HCT116 (cell line): Measurements from ENCODE around the gene SEMA6B. TPM values are rescaled to one million over a fixed set of nuclear protein-coding genes. Genes with fewer than 3 reads are reported as not detected.

Source experiments
- ATAC-seq: fragments of 200-7000 bp; cut with Tn5 transposase; 2 replicates; pipeline ENCODE4 v1.9.1; 2020; ENCODE audit warnings: mild to moderate bottlenecking, moderate library complexity
- BruUV-seq: library from RNA; stranded (reverse); fragments of 400-500 nt; replicated peaks from 2 replicates; lab custom pipeline; 2021; lab: Mats Ljungman, UMichigan
- CTCF ChIA-PET: fragments of 300-600 bp; sonication (Branson Sonifier 250); formaldehyde crosslinking; loops from one replicate; lab custom pipeline; 2021; ENCODE audit warnings: antibody characterized with exemption; lab: Charles Lee
- POLR2A ChIA-PET: fragments of 300-600, 350-600 bp; sonication (Branson Sonifier 250); formaldehyde crosslinking; loops from one replicate; lab custom pipeline; 2021; ENCODE audit warnings: antibody characterized with exemption; lab: Charles Lee
- RAD21 ChIA-PET, 2 experiments: fragments of 300-600 bp; sonication (Branson Sonifier 250); formaldehyde crosslinking; loops; one replicate each; lab custom pipeline; 2023; ENCODE audit warnings: low total read pairs in 2 of 2; ENCODE audit not compliant: uncharacterized antibody in 2 of 2, unreplicated experiment in 2 of 2, low non-redundant PET in 1 of 2; lab: Charles Lee
- DNase-seq: peaks from one replicate; pipeline ENCODE4 v3.0.0-alpha.2; 2010; ENCODE audit warnings: low read depth, low spot score
- H2AFZ ChIP-seq: fragments of 200-600 bp; shearing (Covaris generic), sonication (generic); 2 replicates; pipeline ENCODE4 v1.6.1; 2017; ENCODE audit warnings: low read depth, mixed run types, mixed read lengths, antibody characterized with exemption, low read length; ENCODE audit not compliant: poor library complexity, severe bottlenecking
- H3K27ac ChIP-seq: 2 replicates; pipeline ENCODE4 v1.5.1; 2012; ENCODE audit warnings: low read depth, low read length
- H3K27me3 ChIP-seq: fragments of 200-600 bp; sonication (generic); 2 replicates; pipeline ENCODE4 v1.6.1; 2016; ENCODE audit warnings: mixed run types, low read length, mixed read lengths; ENCODE audit not compliant: insufficient read depth
- H3K36me3 ChIP-seq, 2 experiments: fragments of 200-500 bp in 1 of 2; fragments of 200-600 bp in 1 of 2; sonication (Bioruptor generic) in 1 of 2; sonication (generic) in 1 of 2; 2 replicates each; pipeline versions ENCODE4 v1.5.1 to v1.6.1; 2014 to 2016; ENCODE audit warnings: low read length in 2 of 2, inconsistent platforms in 1 of 2, mixed read lengths in 1 of 2, mixed run types in 1 of 2; ENCODE audit not compliant: insufficient read depth in 2 of 2, control insufficient read depth in 1 of 2
- H3K4me1 ChIP-seq, 2 experiments: fragments of 200-600 bp in 1 of 2; sonication (generic) in 1 of 2; 2 replicates each; pipeline versions ENCODE4 v1.5.1 to v1.6.1; 2012 to 2017; ENCODE audit warnings: low read length in 2 of 2, inconsistent platforms in 1 of 2, mild to moderate bottlenecking in 1 of 2, mixed read lengths in 1 of 2, mixed run types in 1 of 2, moderate library complexity in 1 of 2; ENCODE audit not compliant: insufficient read depth in 2 of 2, control insufficient read depth in 1 of 2
- H3K4me2 ChIP-seq: fragments of 200-600 bp; sonication (generic); 2 replicates; pipeline ENCODE4 v1.6.1; 2017; ENCODE audit warnings: mixed run types, low read length, mixed read lengths
- H3K4me3 ChIP-seq, 2 experiments: fragments of 200-600 bp in 1 of 2; sonication (generic) in 1 of 2; replicated peaks in 1 of 2; 2 replicates each; pipeline ENCODE4 v1.5.1; 2011 to 2016; ENCODE audit warnings: low read length in 2 of 2, control low read depth in 1 of 2, low read depth in 1 of 2, mild to moderate bottlenecking in 1 of 2, mixed read lengths in 1 of 2, mixed run types in 1 of 2
- H3K79me2 ChIP-seq: fragments of 200-600 bp; sonication (generic); 2 replicates; pipeline ENCODE4 v1.6.1; 2017; ENCODE audit warnings: mild to moderate bottlenecking, mixed run types, low read length, moderate library complexity, mixed read lengths; ENCODE audit not compliant: insufficient read depth
- H3K9ac ChIP-seq: fragments of 200-600 bp; sonication (generic); 2 replicates; pipeline ENCODE4 v1.6.1; 2016; ENCODE audit warnings: low read length, mixed read lengths
- H3K9me2 ChIP-seq: fragments of 200-600 bp; sonication (generic), shearing (Covaris generic); 2 replicates; pipeline ENCODE4 v1.6.1; 2017; ENCODE audit warnings: mixed run types, mild to moderate bottlenecking, moderate library complexity; ENCODE audit not compliant: insufficient read depth
- H3K9me3 ChIP-seq, 2 experiments: fragments of 200-500 bp in 1 of 2; fragments of 200-600 bp in 1 of 2; sonication (Bioruptor generic) in 1 of 2; sonication (generic) in 1 of 2; 2 replicates each; pipeline ENCODE4 v1.6.1; 2014 to 2017; ENCODE audit warnings: low read length in 2 of 2, mixed read lengths in 2 of 2, inconsistent platforms in 1 of 2, low read depth in 1 of 2, mild to moderate bottlenecking in 1 of 2, mixed run types in 1 of 2, moderate library complexity in 1 of 2; ENCODE audit not compliant: control insufficient read depth in 1 of 2, insufficient read depth in 1 of 2
- H4K20me1 ChIP-seq: fragments of 200-600 bp; sonication (generic), shearing (Covaris generic); 2 replicates; pipeline ENCODE4 v1.6.1; 2017; ENCODE audit warnings: mixed run types, mild to moderate bottlenecking, moderate library complexity; ENCODE audit not compliant: insufficient read depth
- EZH2phosphoT487 ChIP-seq: fragments of 200-600 bp; IDR thresholded peaks from 2 replicates; pipeline ENCODE4 v1.6.1; 2018; ENCODE audit warnings: antibody characterized with exemption, borderline replicate concordance
- POLR2AphosphoS5 ChIP-seq: IDR thresholded peaks from 2 replicates; pipeline ENCODE4 v1.6.1; 2011; ENCODE audit warnings: mild to moderate bottlenecking, low read depth, low read length, moderate library complexity
- SP1 ChIP-seq: IDR thresholded peaks from 2 replicates; pipeline ENCODE4 v1.6.1; 2012; ENCODE audit warnings: low read depth
- intact Hi-C: fragments of 100-400 bp; cut with micrococcal nuclease; formaldehyde crosslinking; loops from 2 replicates; pipeline ENCODE4 v1.10.0; 2022
- total RNA-seq: library from RNA; stranded (reverse); gene quantifications from one replicate; pipeline ENCODE4 v1.2.1, GENCODE V29; 2021; ENCODE audit not compliant: unreplicated experiment
- TF ChIP-seq, protein P1 (sequence below), 3 experiments: fragments of 200-600 bp in 1 of 3; sonication (generic) in 1 of 3; IDR thresholded peaks in 2 of 3; conservative IDR thresholded peaks in 1 of 3; 2 replicates each; pipeline ENCODE4 v1.5.1; 2012 to 2017; ENCODE audit warnings: low read depth in 2 of 3, low read length in 2 of 3, antibody characterized with exemption in 1 of 3, borderline replicate concordance in 1 of 3, control low read depth in 1 of 3, mild to moderate bottlenecking in 1 of 3, mixed read lengths in 1 of 3, mixed run types in 1 of 3, moderate library complexity in 1 of 3; ENCODE audit not compliant: insufficient read depth in 1 of 3

The SEMA6B gene
- total RNA-seq, 1 experiment from 2014 or later: 58.4 TPM

DNA sequence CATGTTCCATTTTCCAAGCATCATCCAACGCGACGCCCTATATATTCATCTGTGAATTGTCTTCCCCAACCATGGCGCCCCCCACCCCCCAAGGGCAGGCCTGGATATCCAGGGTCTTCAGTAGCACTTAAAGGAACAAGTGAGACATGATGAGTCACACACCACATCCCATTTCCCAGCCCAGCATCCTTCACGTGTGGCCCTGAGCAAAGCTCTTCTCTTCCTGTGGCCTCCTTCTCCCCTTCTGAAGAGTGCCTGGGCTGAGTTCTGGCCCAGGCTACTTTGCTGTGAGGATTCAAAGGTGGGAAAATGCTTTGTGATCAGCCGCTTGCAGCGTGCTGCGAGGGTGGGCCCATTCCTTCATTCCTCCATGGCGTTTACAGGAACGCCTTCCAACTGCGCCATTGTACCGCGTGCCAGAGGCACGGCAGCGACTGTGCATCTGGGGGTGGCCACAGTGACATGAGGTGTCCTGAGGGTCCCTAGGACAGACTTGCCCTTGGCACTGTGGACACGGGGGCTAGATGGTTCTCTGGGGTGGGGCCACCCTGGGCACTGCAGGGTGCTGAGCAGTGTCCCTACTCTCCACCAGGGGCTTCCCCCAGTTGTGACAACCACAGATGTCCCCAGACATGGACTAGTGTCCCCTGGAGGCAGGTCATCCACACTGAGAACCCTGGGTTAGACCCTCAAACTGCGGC lies 52.9 kb downstream of the SEMA6B start:
- Histone ChIP-seq H3K9me2 (no peaks in the 10 kb centered on the region), H3K4me3 (no peak overlapping the region), H3K36me3 (no peaks in the 10 kb centered on the region; a peak in 1 of 4 replicates), H2AFZ (no peak overlapping the region), H3K79me2 (no peaks in the 10 kb centered on the region), H3K4me1 (peaks cover 0 to 11% of the 10 kb centered on the region in 2 experiments; a peak in 2 of 4 replicates), H3K27ac (no peak overlapping the region), H3K9me3 (no peaks in the 10 kb centered on the region)
- POLR2A ChIA-PET: no interaction called here
- CTCF ChIA-PET: interaction anchor here (0.6 kb wide), 1 partner anchor 19 kb away, joined by 3 read pairs; no protein-coding TSS in a partner anchor
- BruUV-seq: no TSS peak
- TF ChIP-seq POLR2AphosphoS5 (0 out of 2 replicates have a peak, but pooled peaks have one; percentile 9), EZH2phosphoT487 (no peak), SP1 (no peak)
- TF ChIP-seq, protein P1, sequence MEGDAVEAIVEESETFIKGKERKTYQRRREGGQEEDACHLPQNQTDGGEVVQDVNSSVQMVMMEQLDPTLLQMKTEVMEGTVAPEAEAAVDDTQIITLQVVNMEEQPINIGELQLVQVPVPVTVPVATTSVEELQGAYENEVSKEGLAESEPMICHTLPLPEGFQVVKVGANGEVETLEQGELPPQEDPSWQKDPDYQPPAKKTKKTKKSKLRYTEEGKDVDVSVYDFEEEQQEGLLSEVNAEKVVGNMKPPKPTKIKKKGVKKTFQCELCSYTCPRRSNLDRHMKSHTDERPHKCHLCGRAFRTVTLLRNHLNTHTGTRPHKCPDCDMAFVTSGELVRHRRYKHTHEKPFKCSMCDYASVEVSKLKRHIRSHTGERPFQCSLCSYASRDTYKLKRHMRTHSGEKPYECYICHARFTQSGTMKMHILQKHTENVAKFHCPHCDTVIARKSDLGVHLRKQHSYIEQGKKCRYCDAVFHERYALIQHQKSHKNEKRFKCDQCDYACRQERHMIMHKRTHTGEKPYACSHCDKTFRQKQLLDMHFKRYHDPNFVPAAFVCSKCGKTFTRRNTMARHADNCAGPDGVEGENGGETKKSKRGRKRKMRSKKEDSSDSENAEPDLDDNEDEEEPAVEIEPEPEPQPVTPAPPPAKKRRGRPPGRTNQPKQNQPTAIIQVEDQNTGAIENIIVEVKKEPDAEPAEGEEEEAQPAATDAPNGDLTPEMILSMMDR (IDR thresholded peaks at IDR 0.05 in 2 of 3, conservative IDR thresholded peaks at IDR 0.05 in 1 of 3; ENCODE audit: borderline replicate concordance in 1 of 3, insufficient read depth in 1 of 3, low read depth in 2 of 3, low read length in 2 of 3): peak in 1 of 3 experiments; percentile 14; a peak in 1 of 6 replicates
- TF ChIP-seq, all 23 proteins: peak for 2
- ATAC-seq (peak; percentile 51), DNase-seq (no peak)
- Histone ChIP-seq H3K27me3 (no peaks in the 10 kb centered on the region), H3K9ac (no peak overlapping the region), H3K4me2 (peak overlapping the region; percentile 33; the same call in 1 of the 2 replicates), H4K20me1 (no peaks in the 10 kb centered on the region)
- RAD21 ChIA-PET: no interaction called here
- intact Hi-C loops: no loop called here
